H9 (cell line): ENCODE data around the gene LRPAP1. TPM values are rescaled to one million over a fixed set of nuclear protein-coding genes. Genes with fewer than 3 reads are reported as not detected.

Source experiments
- DNase-seq: peaks from one replicate; pipeline ENCODE4 v3.0.0-alpha.2; 2017
- H2AFZ ChIP-seq: one replicate; pipeline ENCODE4 v1.6.1; 2013; ENCODE audit warnings: mild to moderate bottlenecking, low read length, control low read depth, moderate library complexity
- H2AK5ac ChIP-seq: 2 replicates; pipeline ENCODE4 v1.6.1; 2013; ENCODE audit warnings: low read length, control low read depth, mixed read lengths; ENCODE audit not compliant: insufficient read length
- H2BK120ac ChIP-seq: one replicate; pipeline ENCODE4 v1.6.1; 2013; ENCODE audit warnings: low read depth, mild to moderate bottlenecking, low read length, control low read depth, inconsistent platforms; ENCODE audit not compliant: poor library complexity, severe bottlenecking
- H2BK12ac ChIP-seq: 2 replicates; pipeline ENCODE4 v1.6.1; 2013; ENCODE audit warnings: low read length, control low read depth, mixed read lengths, low read depth; ENCODE audit not compliant: insufficient read length
- H2BK15ac ChIP-seq: 2 replicates; pipeline ENCODE4 v1.6.1; 2013; ENCODE audit warnings: low read depth, low read length, control low read depth
- H2BK20ac ChIP-seq: one replicate; pipeline ENCODE4 v1.6.1; 2013; ENCODE audit warnings: low read depth, mild to moderate bottlenecking, low read length, control low read depth, inconsistent platforms; ENCODE audit not compliant: poor library complexity, severe bottlenecking
- H2BK5ac ChIP-seq: 2 replicates; pipeline ENCODE4 v1.6.1; 2013; ENCODE audit warnings: low read length, control low read depth, mixed read lengths; ENCODE audit not compliant: insufficient read length
- H3K14ac ChIP-seq: 2 replicates; pipeline ENCODE4 v1.6.1; 2013; ENCODE audit warnings: low read length, control low read depth; ENCODE audit not compliant: insufficient read depth
- H3K18ac ChIP-seq: 2 replicates; pipeline ENCODE4 v1.6.1; 2013; ENCODE audit warnings: low read depth, mild to moderate bottlenecking, mixed read lengths, low read length, control low read depth; ENCODE audit not compliant: insufficient read length
- H3K23ac ChIP-seq: 2 replicates; pipeline ENCODE4 v1.6.1; 2013; ENCODE audit warnings: low read length, control low read depth, mixed read lengths, low read depth; ENCODE audit not compliant: insufficient read length
- H3K23me2 ChIP-seq: 2 replicates; pipeline ENCODE4 v1.6.1; 2013; ENCODE audit warnings: low read depth, mild to moderate bottlenecking, mixed read lengths, low read length, control low read depth; ENCODE audit not compliant: insufficient read length, poor library complexity, severe bottlenecking
- H3K27ac ChIP-seq: 2 replicates; pipeline ENCODE4 v1.5.1; 2013; ENCODE audit warnings: low read length, control low read depth, mixed read lengths, low read depth; ENCODE audit not compliant: insufficient read length
- H3K27me3 ChIP-seq: 2 replicates; pipeline ENCODE4 v1.6.1; 2013; ENCODE audit warnings: low read length, control low read depth, inconsistent platforms; ENCODE audit not compliant: insufficient read depth
- H3K4ac ChIP-seq: 2 replicates; pipeline ENCODE4 v1.6.1; 2013; ENCODE audit warnings: low read depth, mild to moderate bottlenecking, control low read depth, inconsistent platforms, low read length, moderate library complexity
- H3K4me1 ChIP-seq: 2 replicates; pipeline ENCODE4 v1.6.1; 2013; ENCODE audit warnings: low read length, control low read depth, inconsistent platforms; ENCODE audit not compliant: insufficient read depth
- H3K4me2 ChIP-seq: 2 replicates; pipeline ENCODE4 v1.6.1; 2013; ENCODE audit warnings: low read length, control low read depth, mixed read lengths; ENCODE audit not compliant: insufficient read length, insufficient read depth
- H3K56ac ChIP-seq: 2 replicates; pipeline ENCODE4 v1.6.1; 2013; ENCODE audit warnings: low read depth, mild to moderate bottlenecking, mixed read lengths, low read length, control low read depth; ENCODE audit not compliant: insufficient read length
- H3K79me1 ChIP-seq: 2 replicates; pipeline ENCODE4 v1.6.1; 2013; ENCODE audit warnings: low read depth, mild to moderate bottlenecking, moderate library complexity, low read length, control low read depth, inconsistent platforms; ENCODE audit not compliant: insufficient read depth, poor library complexity, severe bottlenecking
- H3K79me2 ChIP-seq: 2 replicates; pipeline ENCODE4 v1.6.1; 2013; ENCODE audit warnings: low read length, control low read depth, inconsistent platforms; ENCODE audit not compliant: insufficient read depth
- H3K9ac ChIP-seq: 2 replicates; pipeline ENCODE4 v1.6.1; 2013; ENCODE audit warnings: low read length, control low read depth, mixed read lengths; ENCODE audit not compliant: insufficient read length; ENCODE audit errors: extremely low read depth
- H3K9me3 ChIP-seq: one replicate; pipeline ENCODE4 v1.6.1; 2013; ENCODE audit warnings: low read depth, low read length, inconsistent platforms; ENCODE audit not compliant: control insufficient read depth
- H3T11ph ChIP-seq: one replicate; pipeline ENCODE4 v1.6.1; 2013; ENCODE audit warnings: mild to moderate bottlenecking, low read length, control low read depth, inconsistent platforms
- H4K20me1 ChIP-seq: one replicate; pipeline ENCODE4 v1.6.1; 2013; ENCODE audit not compliant: control insufficient read depth, insufficient read length, insufficient read depth
- H4K5ac ChIP-seq: 2 replicates; pipeline ENCODE4 v1.6.1; 2013; ENCODE audit warnings: low read depth, mild to moderate bottlenecking, mixed read lengths, low read length, control low read depth; ENCODE audit not compliant: insufficient read length
- H4K8ac ChIP-seq: replicated peaks from 2 replicates; pipeline ENCODE4 v1.6.1; 2013; ENCODE audit warnings: low read length, control low read depth, mixed read lengths, low read depth; ENCODE audit not compliant: insufficient read length
- H4K91ac ChIP-seq: 2 replicates; pipeline ENCODE4 v1.6.1; 2013; ENCODE audit warnings: low read depth, mild to moderate bottlenecking, moderate library complexity, mixed read lengths, low read length, control low read depth; ENCODE audit not compliant: insufficient read length
- H3K27ac Mint-ChIP-seq, 3 experiments: 2 replicates in 2 of 3; 3 replicates in 1 of 3; pipeline ENCODE4 v1.8.0; 2020 to 2021; ENCODE audit warnings: mixed read lengths in 3 of 3, mild to moderate bottlenecking in 1 of 3, moderate library complexity in 1 of 3
- H3K27me3 Mint-ChIP-seq: 2 replicates; pipeline ENCODE4 v1.8.0; 2021; ENCODE audit warnings: low read depth, mild to moderate bottlenecking, moderate library complexity, mixed read lengths
- H3K36me3 Mint-ChIP-seq, 3 experiments: 2 replicates in 2 of 3; 3 replicates in 1 of 3; pipeline ENCODE4 v1.8.0; 2020 to 2021; ENCODE audit warnings: low read depth in 3 of 3, mixed read lengths in 3 of 3; ENCODE audit not compliant: insufficient read depth in 1 of 3
- H3K4me1 Mint-ChIP-seq, 2 experiments: 2 replicates each; pipeline ENCODE4 v1.8.0; 2020; ENCODE audit warnings: mixed read lengths in 2 of 2
- H3K4me3 Mint-ChIP-seq, 2 experiments: 2 replicates in 1 of 2; 3 replicates in 1 of 2; pipeline ENCODE4 v1.8.0; 2020 to 2021; ENCODE audit warnings: mild to moderate bottlenecking in 2 of 2, mixed read lengths in 2 of 2, moderate library complexity in 1 of 2
- H3K9me3 Mint-ChIP-seq, 2 experiments: 2 replicates in 1 of 2; 3 replicates in 1 of 2; pipeline ENCODE4 v1.8.0; 2020; ENCODE audit warnings: mild to moderate bottlenecking in 2 of 2, mixed read lengths in 2 of 2, moderate library complexity in 1 of 2
- WGBS: extraction: QIAGEN DNeasy Blood & Tissue Kit; methylation state at CpG from one replicate; pipeline ENCODE4 v1.1.7; 2013; ENCODE audit warnings: missing lambda C conversion rate, low lambda C conversion rate, mixed read lengths; ENCODE audit not compliant: insufficient read length; ENCODE audit errors: extremely low coverage; 5-methylcytosine and 5-hydroxymethylcytosine counted together
- total RNA-seq: library from RNA; stranded (reverse); gene quantifications from 2 replicates; pipeline ENCODE4 v1.2.1, GENCODE V29; 2021
- TF ChIP-seq, protein P1 (sequence below): fragments of 200-600 bp; sonication (generic); conservative IDR thresholded peaks from 3 replicates; pipeline ENCODE4 v1.8.0; 2021; ENCODE audit warnings: antibody characterized with exemption, mild to moderate bottlenecking

LRPAP1 gene
- total RNA-seq, 1 experiment from 2014 or later: 85.9 TPM

DNA sequence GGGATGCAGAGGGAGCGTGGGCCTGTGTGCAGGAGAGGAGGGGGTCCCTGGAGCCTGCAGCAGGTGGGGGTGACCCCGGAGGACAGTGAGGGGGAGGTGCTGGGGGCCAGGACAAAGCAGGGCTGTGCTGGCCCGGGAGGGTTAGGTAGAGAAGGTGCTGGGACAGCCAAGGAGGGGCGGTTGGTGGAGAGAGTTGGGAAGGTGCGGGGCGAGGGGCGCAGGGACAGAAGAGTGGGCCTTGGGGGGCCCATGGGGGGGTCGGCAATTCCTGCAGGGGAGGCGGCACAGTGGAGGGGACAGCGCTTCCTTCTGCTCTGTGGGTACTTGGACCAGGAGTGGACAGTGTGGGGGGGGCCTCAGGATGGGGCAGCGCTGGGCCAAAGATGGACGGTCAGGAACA, 32.5 kb downstream of the LRPAP1 start:
- Mint-ChIP-seq H3K4me1 (peaks cover 0 to 6% of the 10 kb centered on the region in 2 experiments; a peak in 1 of 4 replicates), H3K36me3 (peaks cover 4 to 18% (median 5%) of the 10 kb centered on the region in 3 experiments), H3K27ac (no peak overlapping the region), H3K27me3 (peaks cover 62% of the 10 kb centered on the region), H3K9me3 (no peaks in the 10 kb centered on the region; a peak in 2 of 5 replicates), H3K4me3 (no peak overlapping the region)
- no peak overlapping the region for H3K56ac ChIP-seq
- H3K27me3 ChIP-seq: no peaks in the 10 kb centered on the region; the same call in 1 of the 2 replicates
- H2BK15ac ChIP-seq: no peak overlapping the region
- H3T11ph ChIP-seq: no peak overlapping the region
- no peak overlapping the region for H3K4me2 ChIP-seq
- no peak overlapping the region for H2BK120ac ChIP-seq
- H2AFZ ChIP-seq: no peak overlapping the region
- no peak overlapping the region for H4K5ac ChIP-seq
- H3K79me2 ChIP-seq: no peaks in the 10 kb centered on the region
- H4K91ac ChIP-seq: no peak overlapping the region
- no peak overlapping the region for H3K18ac ChIP-seq
- no peak overlapping the region for H3K27ac ChIP-seq
- no peak overlapping the region for H3K23ac ChIP-seq
- no peak overlapping the region for H3K4ac ChIP-seq
- no peaks in the 10 kb centered on the region for H3K23me2 ChIP-seq
- H3K79me1 ChIP-seq: no peaks in the 10 kb centered on the region
- WGBS: no CpG with 5 or more reads among the region's 12 CpGs
- H2BK5ac ChIP-seq: no peak overlapping the region
- no peaks in the 10 kb centered on the region for H3K9me3 ChIP-seq
- H4K20me1 ChIP-seq: no peaks in the 10 kb centered on the region
- H2BK12ac ChIP-seq: no peak overlapping the region
- H3K9ac ChIP-seq: no peak overlapping the region
- H2BK20ac ChIP-seq: no peak overlapping the region
- DNase-seq: no peak
- no peak overlapping the region for H2AK5ac ChIP-seq
- H3K14ac ChIP-seq: no peak overlapping the region
- H4K8ac ChIP-seq: no peak overlapping the region
- TF ChIP-seq, protein P1, sequence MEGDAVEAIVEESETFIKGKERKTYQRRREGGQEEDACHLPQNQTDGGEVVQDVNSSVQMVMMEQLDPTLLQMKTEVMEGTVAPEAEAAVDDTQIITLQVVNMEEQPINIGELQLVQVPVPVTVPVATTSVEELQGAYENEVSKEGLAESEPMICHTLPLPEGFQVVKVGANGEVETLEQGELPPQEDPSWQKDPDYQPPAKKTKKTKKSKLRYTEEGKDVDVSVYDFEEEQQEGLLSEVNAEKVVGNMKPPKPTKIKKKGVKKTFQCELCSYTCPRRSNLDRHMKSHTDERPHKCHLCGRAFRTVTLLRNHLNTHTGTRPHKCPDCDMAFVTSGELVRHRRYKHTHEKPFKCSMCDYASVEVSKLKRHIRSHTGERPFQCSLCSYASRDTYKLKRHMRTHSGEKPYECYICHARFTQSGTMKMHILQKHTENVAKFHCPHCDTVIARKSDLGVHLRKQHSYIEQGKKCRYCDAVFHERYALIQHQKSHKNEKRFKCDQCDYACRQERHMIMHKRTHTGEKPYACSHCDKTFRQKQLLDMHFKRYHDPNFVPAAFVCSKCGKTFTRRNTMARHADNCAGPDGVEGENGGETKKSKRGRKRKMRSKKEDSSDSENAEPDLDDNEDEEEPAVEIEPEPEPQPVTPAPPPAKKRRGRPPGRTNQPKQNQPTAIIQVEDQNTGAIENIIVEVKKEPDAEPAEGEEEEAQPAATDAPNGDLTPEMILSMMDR: no peak
- H3K4me1 ChIP-seq: no peaks in the 10 kb centered on the region
